IMR-90 (cell line): ENCODE measurements around the gene DBT.

Experiments
- BHLHE40 ChIP-seq: fragments of 150-350 bp; IDR thresholded peaks from 2 replicates; pipeline ENCODE4 v1.6.1; 2016; ENCODE audit warnings: mild to moderate bottlenecking, low read depth, low read length
- CEBPB ChIP-seq: IDR thresholded peaks from 2 replicates; pipeline ENCODE4 v1.6.1; 2012; ENCODE audit warnings: low read depth, low read length, improper control_type of control experiment
- CTCF ChIP-seq: conservative IDR thresholded peaks from 2 replicates; pipeline ENCODE4 v1.5.1; 2012; ENCODE audit warnings: mild to moderate bottlenecking, low read depth, low read length, improper control_type of control experiment
- POLR2A ChIP-seq: IDR thresholded peaks from 2 replicates; pipeline ENCODE4 v1.6.1; 2012; ENCODE audit warnings: mild to moderate bottlenecking, low read depth, low read length
- RAD21 ChIP-seq: IDR thresholded peaks from 2 replicates; pipeline ENCODE4 v1.6.1; 2012; ENCODE audit warnings: low read length, improper control_type of control experiment

- TF ChIP-seq CTCF (no peak), BHLHE40 (no peak), POLR2A (no peak), RAD21 (no peak), CEBPB (no peak)
These were observed 18.9 kb downstream of the DBT start for GRCh38 chr1:100230765-100231164.
